Iris pigment epithelial cell (primary cell): ENCODE data around the gene IFI27L2.

ENCODE experiments used
- DNase-seq: peaks from one replicate; pipeline ENCODE4 v3.0.0-alpha.2; 2011; ENCODE audit warnings: low read depth

The IFI27L2 gene

GRCh38 chr14:94152676-94153075, 23.3 kb upstream of the IFI27L2 start:
- no peak for DNase-seq

DNA sequence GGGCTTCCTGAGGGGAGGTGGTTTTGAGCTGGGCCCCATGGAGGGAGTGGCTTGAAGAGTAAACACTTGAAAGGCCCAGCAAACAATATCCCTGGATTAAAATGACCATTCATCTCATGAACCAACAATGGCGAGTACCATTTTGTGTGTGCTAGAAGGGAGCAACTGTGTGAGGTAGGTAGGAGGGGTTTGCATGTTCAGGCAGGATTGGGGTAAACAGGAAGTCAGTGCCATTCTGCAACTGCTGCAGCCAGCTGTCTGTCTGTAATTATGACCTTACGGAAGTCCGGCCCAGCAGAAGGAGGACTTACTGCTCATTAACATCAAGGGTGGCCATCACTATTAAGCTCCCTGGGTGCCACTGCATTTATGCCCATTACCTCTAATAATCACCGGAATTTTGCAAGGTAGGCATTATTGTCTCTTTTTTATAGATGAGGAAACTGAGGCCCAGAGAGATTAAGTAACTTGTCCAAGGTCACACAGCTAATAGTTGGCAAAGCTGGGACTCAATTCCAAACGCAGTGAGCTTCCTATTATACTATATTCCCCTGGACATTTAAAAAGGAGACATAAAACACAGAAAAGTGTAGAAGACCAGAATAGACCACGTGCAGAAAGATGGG, 16.6 kb upstream of the IFI27L2 start:
- no peak for DNase-seq

DNA sequence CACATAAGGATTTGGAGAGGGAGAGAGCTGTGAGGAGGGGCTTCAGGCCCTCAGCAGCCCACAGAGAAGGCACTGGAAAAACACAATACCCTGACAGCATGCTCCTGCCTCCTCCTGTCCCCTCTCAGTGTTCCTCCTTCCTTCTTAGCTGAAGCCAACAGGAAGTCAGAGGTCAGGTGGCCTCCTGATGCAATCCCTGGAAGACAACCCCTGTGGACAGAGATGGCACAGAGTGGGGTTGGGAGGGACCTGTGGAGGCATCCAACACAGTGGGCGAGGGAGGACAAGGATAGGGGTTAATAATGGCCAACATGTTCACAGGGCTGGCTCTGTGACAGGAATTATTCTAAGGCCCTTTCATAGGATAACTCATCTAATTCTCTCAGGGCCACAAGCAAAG, 15.4 kb upstream of the IFI27L2 start:
- DNase-seq, result no peak

DNA sequence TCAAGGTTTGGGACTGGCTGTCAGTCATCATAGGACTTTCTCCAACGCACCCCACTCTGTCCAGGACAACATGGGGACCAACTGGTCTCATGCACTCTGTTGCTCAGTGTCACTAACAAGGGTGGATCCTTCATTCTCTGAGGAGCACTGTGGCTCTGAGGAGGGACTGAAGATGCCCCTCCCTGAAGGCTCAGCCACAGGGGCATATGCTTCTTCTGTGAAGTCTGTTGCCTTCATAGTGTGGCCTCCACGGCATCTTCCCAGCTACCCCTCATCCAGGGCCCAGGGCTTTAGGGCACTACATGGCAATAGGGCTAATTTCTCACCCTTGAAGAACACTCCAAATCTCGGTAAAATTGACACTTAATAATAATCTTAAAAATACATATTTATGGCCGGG, 14.3 kb upstream of the IFI27L2 start:
- DNase-seq, result no peak

DNA sequence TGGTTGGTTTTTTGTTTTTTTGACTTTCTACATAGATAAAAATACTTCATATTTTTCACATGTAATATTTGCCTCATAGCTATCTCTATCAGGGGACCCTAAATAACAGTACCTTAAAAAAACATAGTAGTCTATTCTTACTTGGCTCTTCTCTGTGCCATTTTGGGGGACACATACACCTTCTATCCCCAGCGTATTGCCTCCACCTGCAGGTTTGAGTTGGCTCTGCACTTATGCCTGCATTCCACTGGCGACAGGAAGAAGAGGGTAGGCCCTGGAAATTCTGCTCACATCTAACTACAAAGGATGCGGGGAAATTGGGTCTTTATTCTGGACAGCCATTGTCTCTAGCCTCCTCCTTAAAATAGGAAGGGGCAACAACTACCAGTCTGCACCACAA, 13.8 kb upstream of the IFI27L2 start:
- DNase-seq, result no peak

DNA sequence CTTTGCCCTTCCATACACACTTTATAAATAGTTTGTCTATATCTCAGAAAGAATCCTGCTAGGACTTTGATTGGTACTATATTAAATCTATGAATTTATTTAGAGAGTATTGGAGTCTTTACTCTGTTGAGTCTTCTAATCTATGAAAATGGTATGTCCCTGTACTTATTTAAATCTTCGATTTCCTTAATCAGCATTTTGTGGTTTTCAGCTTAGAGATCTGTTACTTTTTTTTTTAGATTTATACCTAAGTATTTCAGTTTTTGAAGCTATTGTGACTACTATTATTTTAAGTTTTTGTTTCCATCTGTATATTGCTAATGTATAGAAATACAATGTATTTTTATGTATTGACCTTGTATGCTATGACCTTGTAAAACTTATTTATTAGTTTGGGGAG, 13.4 kb upstream of the IFI27L2 start:
- DNase-seq, result no peak

- DNase-seq, result no peak
These were observed 12.8 kb upstream of the IFI27L2 start for GRCh38 chr14:94142247-94142646.

DNA sequence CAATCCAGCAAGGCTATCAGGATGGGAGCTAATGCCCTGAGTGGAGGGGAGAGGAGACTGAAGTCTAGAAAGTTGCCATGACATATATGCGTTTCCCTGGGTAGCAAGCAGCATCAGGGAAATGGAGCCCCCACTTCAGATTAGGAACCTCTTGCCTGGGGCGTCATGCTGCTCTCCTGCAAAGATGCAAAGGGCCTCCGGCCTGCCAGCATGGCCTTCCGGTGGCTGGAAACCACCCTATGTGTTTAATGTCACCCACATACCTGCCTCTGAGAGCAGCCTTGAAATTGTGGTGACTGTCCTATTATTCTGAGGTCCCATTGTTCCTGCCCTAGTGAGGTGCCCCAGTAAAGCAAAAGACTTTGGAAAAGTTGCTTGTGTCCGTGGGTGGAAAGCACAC, 10.0 kb upstream of the IFI27L2 start:
- DNase-seq, result no peak

- DNase-seq, result no peak
These were observed 9.6 kb upstream of the IFI27L2 start for GRCh38 chr14:94139006-94139405.

DNA sequence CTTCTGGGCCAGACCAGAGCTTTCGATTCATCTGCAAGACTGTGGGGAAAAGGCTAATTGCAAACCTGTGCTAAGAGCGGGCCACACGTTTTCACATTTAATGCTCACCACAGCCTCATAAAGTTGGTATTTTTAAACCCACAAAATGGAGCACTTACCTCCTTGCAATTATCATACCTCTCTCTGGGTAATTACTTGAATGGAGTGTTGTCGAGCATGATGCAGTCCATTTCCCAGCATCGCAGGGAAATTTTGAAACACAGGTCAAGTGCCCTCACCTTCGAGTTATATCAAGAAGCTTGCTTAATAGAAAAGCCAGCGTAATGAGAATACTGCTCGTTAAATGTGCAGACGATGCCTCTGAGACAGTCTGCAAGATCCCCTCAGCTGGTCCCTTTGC, 8.8 kb upstream of the IFI27L2 start:
- DNase-seq, result no peak

GRCh38 chr14:94136575-94137331, 7.3 kb upstream of the IFI27L2 start:
- peak; percentile 76 for DNase-seq

DNA sequence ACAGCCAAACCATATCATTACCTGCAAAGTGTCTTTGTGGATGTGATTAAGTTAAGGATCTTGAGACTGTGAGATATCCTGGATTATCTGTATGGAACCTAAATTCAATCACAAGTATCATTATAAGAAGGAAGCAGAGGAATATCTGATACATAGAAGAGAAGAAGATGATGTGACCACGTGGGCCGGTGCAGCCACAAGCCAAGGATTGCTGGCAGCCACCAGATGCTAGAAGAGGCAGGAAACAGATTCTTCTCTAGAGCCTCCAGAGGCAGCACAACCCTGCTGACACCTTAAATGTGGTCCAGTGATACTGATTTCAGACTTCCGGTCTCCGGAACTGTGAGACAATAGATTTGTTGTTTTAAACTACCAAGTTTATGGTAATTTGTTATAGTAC, 6.1 kb upstream of the IFI27L2 start:
- DNase-seq, result no peak

- peak; percentile 60 for DNase-seq
These were observed 3.0 kb upstream of the IFI27L2 start for GRCh38 chr14:94132285-94132887.

DNA sequence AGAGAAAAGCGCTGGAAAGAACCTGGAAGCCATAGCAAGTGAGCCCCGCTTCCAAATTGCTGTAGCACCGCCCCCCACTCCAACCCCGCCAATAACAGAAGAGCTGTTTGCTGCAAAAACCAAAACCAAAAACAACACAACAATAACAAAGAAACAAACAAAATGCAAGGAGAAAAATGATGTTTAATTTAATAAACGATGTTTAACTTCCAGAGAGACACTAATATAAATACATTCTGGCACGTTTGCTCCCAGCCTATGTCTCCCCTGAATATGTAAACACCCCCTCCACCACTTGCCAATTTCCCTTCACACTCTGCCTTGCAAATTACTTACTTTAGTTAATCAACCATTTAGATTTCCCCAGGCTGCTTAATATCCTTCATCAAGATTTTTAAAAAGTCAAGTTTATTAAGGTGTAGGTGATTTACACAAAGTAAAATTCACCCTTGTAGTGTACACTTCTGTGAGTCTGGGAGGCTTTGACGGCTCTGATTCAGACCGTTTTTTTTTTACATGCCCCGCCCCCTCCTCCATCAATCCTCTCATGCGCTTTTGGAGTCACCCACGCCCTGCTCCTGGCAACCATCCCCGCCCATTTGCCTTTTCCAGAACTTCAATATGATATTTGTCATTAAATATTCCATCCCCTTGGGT, 482 bp upstream of the IFI27L2 start:
- peak; percentile 61 for DNase-seq

- no peak for DNase-seq
These were observed 1.1 kb downstream of the IFI27L2 start for GRCh38 chr14:94128216-94128839.

DNA sequence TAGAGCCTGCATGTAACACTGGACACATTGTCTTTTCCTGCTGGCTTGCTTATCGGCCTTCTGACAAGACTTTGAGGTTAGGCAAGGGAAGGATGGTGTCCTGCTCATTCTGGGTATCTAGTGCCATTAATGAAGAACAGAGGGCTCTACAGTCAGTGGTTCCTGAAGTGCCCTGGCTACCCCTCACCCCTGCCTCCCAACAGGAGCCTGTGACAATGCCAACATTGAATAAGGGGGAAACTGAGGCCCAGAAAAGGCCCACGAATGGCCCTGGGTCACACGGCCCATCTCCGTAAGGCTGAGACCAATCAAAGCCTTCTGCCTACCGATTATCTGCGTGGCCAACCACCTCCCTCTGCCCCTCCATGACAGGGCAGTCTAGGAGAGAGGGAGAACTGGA, 2.1 kb downstream of the IFI27L2 start:
- no peak for DNase-seq

GRCh38 chr14:94126800-94127199, 2.6 kb downstream of the IFI27L2 start:
- DNase-seq, result no peak

GRCh38 chr14:94126419-94126677, 3.1 kb downstream of the IFI27L2 start:
- DNase-seq, result no peak

- no peak for DNase-seq
These were observed 3.6 kb downstream of the IFI27L2 start for GRCh38 chr14:94125659-94126418.

GRCh38 chr14:94124582-94125377, 4.6 kb downstream of the IFI27L2 start:
- DNase-seq, result no peak

DNA sequence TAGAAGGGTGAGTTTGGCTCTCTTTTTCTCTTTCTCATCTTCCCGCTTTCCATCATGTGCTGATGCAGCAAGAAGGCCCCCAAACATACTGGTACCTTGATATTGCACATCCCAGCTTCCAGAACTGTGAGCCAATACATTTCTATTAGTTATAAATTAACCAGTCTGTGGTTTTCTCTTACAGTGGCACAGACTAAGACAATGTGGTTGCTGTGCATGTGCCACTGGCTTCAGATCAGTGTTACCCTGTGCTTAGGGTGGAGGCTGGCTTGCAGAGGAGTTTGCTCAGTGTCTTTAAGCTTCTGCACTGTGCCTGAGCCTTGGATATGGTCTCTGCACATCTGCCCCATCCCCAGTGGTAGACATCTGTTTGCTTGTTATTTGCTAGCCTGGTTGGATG, 5.5 kb downstream of the IFI27L2 start:
- no peak for DNase-seq
